Kidney capillary endothelial cell (primary cell): ENCODE data around the gene ASTN2.
A peak's percentile ranks its signal among the peaks of the same experiment; 100 is the strongest.

Source experiments
- DNase-seq: peaks from one replicate; pipeline ENCODE4 v3.0.0-alpha.2; 2018; ENCODE audit warnings: low spot score

ASTN2 gene

DNA sequence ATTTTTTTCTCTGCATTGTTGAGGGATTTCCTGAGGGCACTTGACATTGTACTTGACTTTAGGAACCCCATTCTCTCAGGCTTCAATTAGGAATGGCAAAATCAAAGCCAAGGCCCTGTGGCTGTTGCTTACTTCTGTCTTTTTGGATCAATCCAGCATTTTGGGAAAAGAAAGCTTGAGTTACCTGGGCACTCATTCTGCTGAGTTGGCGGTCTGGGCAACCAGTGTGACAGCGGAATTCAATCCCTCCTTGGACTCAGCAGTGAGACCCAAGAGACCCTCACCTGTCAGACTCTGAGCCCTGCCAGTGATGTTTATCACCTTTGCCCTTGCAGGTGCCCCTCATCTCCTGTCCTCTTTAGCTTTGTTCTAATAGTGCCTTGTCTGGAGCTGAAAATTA is 1036.0 kb downstream of the ASTN2 start:
- DNase-seq, result no peak

DNA sequence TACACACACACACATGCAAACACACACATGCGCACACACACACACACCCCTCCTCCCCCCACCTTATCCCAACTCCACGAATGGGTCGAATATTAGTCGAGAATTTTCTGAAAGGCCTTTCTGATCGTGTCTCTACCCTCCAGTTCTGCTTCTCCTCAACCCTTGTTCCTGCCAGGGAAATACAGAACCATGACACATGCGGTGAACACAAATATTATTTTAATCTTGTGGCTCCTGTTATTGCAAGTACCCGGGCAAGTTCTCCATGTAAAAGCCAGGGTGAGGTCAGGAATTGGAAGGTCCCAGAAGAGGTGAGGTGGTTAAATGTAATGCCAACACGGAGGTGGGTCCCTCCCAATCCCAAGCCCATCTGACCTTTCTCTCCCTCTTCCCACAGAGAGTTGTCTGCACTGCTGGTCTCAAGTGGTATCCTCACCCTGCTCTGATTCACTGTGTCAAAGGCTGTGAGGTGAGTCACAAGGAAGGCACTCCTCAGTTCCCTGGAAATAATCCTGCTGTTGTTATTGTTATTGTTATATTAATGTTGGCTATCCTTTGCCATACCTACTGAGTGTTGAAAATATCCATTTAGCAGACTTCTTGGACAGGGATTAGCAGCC is 1037.6 kb downstream of the ASTN2 start:
- peak; percentile 61 for DNase-seq
